ENCODE data around the gene FZD4.
"Not testable (repeated sequence)": the region's sequence is repeated elsewhere in the genome, so short reads cannot be mapped to it uniquely, and the experiment has no call there.

The FZD4 gene

GRCh38 chr11:86916330-86916729 lies 38.9 kb downstream of the FZD4 start:
- TF ChIP-seq PAX5 (IDR thresholded peaks at IDR 0.05; ENCODE audit: insufficient read depth, low read length, severe bottlenecking) = no peak
- TF ChIP-seq POLR2A (IDR thresholded peaks at IDR 0.05; ENCODE audit: low read depth, low read length) = no peak
- TF ChIP-seq TAF1 (IDR thresholded peaks at IDR 0.05; ENCODE audit: low read depth, low read length) = no peak
- no peak for TF ChIP-seq POU2F2 (IDR thresholded peaks at IDR 0.05; ENCODE audit: low read depth, low read length)
- TF ChIP-seq SPI1 (IDR thresholded peaks at IDR 0.05; ENCODE audit: low read depth, low read length) = no peak
- TF ChIP-seq POLR2AphosphoS5 (IDR thresholded peaks at IDR 0.05; ENCODE audit: low read depth, low read length) = no peak
- no peak for DNase-seq (ENCODE audit: insufficient read length, low spot score)
- FAIRE-seq = no peak

- FAIRE-seq; DNase-seq (ENCODE audit: insufficient read length, low spot score): not testable (repeated sequence)
Observed at GRCh38 chr11:86915850-86916249, 39.3 kb downstream of the FZD4 start.

DNA sequence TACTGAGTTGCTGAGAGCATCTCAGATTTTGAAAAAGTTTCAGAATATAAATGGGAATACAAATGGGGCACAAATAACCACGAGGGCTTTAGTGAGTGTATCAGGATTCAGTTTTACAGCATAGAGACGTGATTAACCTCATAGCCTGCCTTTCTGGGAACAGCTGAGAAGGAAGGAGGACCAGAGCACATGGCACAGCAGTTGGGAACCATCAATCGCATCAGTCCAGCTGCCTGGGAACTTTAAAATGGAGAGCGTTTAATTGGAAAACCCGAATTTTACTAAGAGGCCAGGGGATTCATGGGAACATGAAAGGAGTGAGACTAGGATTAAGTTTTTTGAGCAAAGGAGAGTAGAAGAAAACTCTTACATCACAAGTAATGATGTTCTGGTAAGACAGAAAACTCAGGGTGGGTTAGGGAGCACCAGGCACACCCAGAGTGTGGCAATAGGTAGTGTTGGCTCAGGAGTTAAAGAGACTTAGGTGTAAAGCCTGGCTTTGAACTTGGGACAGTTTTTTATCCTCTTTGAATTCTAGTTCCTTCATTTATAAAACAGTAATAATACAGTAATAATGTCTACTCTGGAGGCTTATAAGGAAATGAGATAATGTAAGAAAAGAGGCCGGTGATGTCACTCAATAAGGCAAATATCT lies 40.2 kb downstream of the FZD4 start:
- no peak for TF ChIP-seq POLR2A (IDR thresholded peaks at IDR 0.05; ENCODE audit: low read depth, low read length)
- no peak for TF ChIP-seq POLR2AphosphoS5 (IDR thresholded peaks at IDR 0.05; ENCODE audit: low read depth, low read length)
- TF ChIP-seq TAF1 (IDR thresholded peaks at IDR 0.05; ENCODE audit: low read depth, low read length) = no peak
- no peak for TF ChIP-seq POU2F2 (IDR thresholded peaks at IDR 0.05; ENCODE audit: low read depth, low read length)
- no peak for TF ChIP-seq SPI1 (IDR thresholded peaks at IDR 0.05; ENCODE audit: low read depth, low read length)
- TF ChIP-seq PAX5 (IDR thresholded peaks at IDR 0.05; ENCODE audit: insufficient read depth, low read length, severe bottlenecking) = no peak
- FAIRE-seq = no peak
- no peak for DNase-seq (ENCODE audit: insufficient read length, low spot score)

DNA sequence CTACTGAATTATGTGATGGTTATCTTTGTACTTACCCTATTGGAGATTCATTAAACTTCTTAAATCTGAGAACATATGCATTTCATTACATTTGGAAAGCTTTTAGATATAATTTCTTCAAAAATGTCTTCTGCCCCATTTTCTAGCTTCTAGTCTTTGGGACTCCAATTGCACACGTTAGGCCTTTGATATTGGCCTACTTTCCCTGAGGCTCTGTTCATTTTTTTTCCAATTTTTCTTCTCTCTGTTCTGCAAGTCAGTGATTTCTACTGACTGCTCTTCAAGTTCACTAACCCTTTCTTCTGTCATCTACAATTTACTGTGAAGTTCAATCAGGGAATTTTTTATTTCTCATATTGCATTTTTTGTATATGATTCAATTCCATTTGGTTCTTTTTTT lies 43.0 kb downstream of the FZD4 start:
- DNase-seq (ENCODE audit: insufficient read length, low spot score) (no peak), FAIRE-seq (no peak)
- TF ChIP-seq POU2F2 (IDR thresholded peaks at IDR 0.05; ENCODE audit: low read depth, low read length) = no peak
- TF ChIP-seq TAF1 (IDR thresholded peaks at IDR 0.05; ENCODE audit: low read depth, low read length) = no peak
- no peak for TF ChIP-seq POLR2A (IDR thresholded peaks at IDR 0.05; ENCODE audit: low read depth, low read length)
- TF ChIP-seq POLR2AphosphoS5 (IDR thresholded peaks at IDR 0.05; ENCODE audit: low read depth, low read length) = no peak
- no peak for TF ChIP-seq PAX5 (IDR thresholded peaks at IDR 0.05; ENCODE audit: insufficient read depth, low read length, severe bottlenecking)
- TF ChIP-seq SPI1 (IDR thresholded peaks at IDR 0.05; ENCODE audit: low read depth, low read length) = no peak

DNA sequence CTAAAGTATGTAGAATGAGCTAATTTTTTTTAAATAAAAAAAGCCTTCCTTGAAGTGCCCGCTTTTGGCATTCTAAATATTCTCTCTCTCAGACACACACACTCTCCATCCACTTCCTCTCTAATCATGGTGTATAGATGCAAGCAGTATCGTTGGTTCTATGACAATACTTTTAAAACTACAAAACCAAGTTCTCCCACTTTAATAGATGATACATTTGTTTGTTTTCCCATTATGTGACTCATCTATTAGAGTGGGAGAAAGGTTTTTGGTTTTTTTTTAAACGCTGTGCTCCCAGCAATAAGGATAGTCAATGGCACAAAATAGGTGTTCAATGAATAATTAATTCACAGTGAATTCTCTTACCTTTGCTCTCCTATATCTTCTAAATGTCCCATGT lies 44.6 kb downstream of the FZD4 start:
- FAIRE-seq (no peak), DNase-seq (ENCODE audit: insufficient read length, low spot score) (no peak)
- TF ChIP-seq POU2F2 (IDR thresholded peaks at IDR 0.05; ENCODE audit: low read depth, low read length) (no peak), POLR2A (IDR thresholded peaks at IDR 0.05; ENCODE audit: low read depth, low read length) (no peak), TAF1 (IDR thresholded peaks at IDR 0.05; ENCODE audit: low read depth, low read length) (no peak), SPI1 (IDR thresholded peaks at IDR 0.05; ENCODE audit: low read depth, low read length) (no peak), POLR2AphosphoS5 (IDR thresholded peaks at IDR 0.05; ENCODE audit: low read depth, low read length) (no peak), PAX5 (IDR thresholded peaks at IDR 0.05; ENCODE audit: insufficient read depth, low read length, severe bottlenecking) (no peak)

GRCh38 chr11:86906198-86906597 lies 49.0 kb downstream of the FZD4 start:
- no peak for TF ChIP-seq POLR2A (IDR thresholded peaks at IDR 0.05; ENCODE audit: low read depth, low read length)
- TF ChIP-seq SPI1 (IDR thresholded peaks at IDR 0.05; ENCODE audit: low read depth, low read length) = no peak
- TF ChIP-seq TAF1 (IDR thresholded peaks at IDR 0.05; ENCODE audit: low read depth, low read length) = no peak
- TF ChIP-seq POU2F2 (IDR thresholded peaks at IDR 0.05; ENCODE audit: low read depth, low read length) = no peak
- TF ChIP-seq POLR2AphosphoS5 (IDR thresholded peaks at IDR 0.05; ENCODE audit: low read depth, low read length) = no peak
- TF ChIP-seq PAX5 (IDR thresholded peaks at IDR 0.05; ENCODE audit: insufficient read depth, low read length, severe bottlenecking) = no peak
- no peak for DNase-seq (ENCODE audit: insufficient read length, low spot score)
- no peak for FAIRE-seq

- FAIRE-seq = no peak
- no peak for DNase-seq (ENCODE audit: insufficient read length, low spot score)
- TF ChIP-seq SPI1 (IDR thresholded peaks at IDR 0.05; ENCODE audit: low read depth, low read length) = no peak
- no peak for TF ChIP-seq POLR2A (IDR thresholded peaks at IDR 0.05; ENCODE audit: low read depth, low read length)
- TF ChIP-seq POLR2AphosphoS5 (IDR thresholded peaks at IDR 0.05; ENCODE audit: low read depth, low read length) = no peak
- TF ChIP-seq TAF1 (IDR thresholded peaks at IDR 0.05; ENCODE audit: low read depth, low read length) = no peak
- TF ChIP-seq POU2F2 (IDR thresholded peaks at IDR 0.05; ENCODE audit: low read depth, low read length) = no peak
- TF ChIP-seq PAX5 (IDR thresholded peaks at IDR 0.05; ENCODE audit: insufficient read depth, low read length, severe bottlenecking) = no peak
Observed at GRCh38 chr11:86905252-86905651, 49.9 kb downstream of the FZD4 start.

DNA sequence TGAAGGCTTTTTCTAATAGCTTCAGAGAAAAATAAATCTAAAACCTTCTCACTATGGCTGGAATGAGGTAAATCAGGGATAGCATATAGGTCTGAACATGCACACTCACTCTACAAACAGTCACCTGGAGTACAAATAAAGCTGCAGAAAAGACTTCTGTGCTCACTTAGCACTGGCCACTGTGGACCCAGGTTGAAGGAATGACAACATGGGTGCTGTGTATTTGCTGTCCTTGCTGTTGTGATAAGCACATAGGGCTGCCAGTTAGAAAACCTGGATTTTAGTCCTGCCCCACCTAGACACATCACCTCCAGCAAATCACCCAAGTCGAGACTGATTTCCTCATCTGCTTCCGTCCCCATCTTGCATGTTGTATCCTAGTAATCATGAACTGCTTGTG lies 51.2 kb downstream of the FZD4 start:
- FAIRE-seq = no peak
- TF ChIP-seq SPI1 (IDR thresholded peaks at IDR 0.05; ENCODE audit: low read depth, low read length) = no peak
- no peak for TF ChIP-seq POLR2AphosphoS5 (IDR thresholded peaks at IDR 0.05; ENCODE audit: low read depth, low read length)
- TF ChIP-seq POU2F2 (IDR thresholded peaks at IDR 0.05; ENCODE audit: low read depth, low read length) = no peak
- TF ChIP-seq PAX5 (IDR thresholded peaks at IDR 0.05; ENCODE audit: insufficient read depth, low read length, severe bottlenecking) = no peak
- TF ChIP-seq POLR2A (IDR thresholded peaks at IDR 0.05; ENCODE audit: low read depth, low read length) = no peak
- TF ChIP-seq TAF1 (IDR thresholded peaks at IDR 0.05; ENCODE audit: low read depth, low read length) = no peak
- no peak for DNase-seq (ENCODE audit: insufficient read length, low spot score)

GRCh38 chr11:86902345-86902744 lies 52.9 kb downstream of the FZD4 start:
- DNase-seq (ENCODE audit: insufficient read length, low spot score) = no peak
- no peak for FAIRE-seq
- no peak for TF ChIP-seq POU2F2 (IDR thresholded peaks at IDR 0.05; ENCODE audit: low read depth, low read length)
- no peak for TF ChIP-seq POLR2AphosphoS5 (IDR thresholded peaks at IDR 0.05; ENCODE audit: low read depth, low read length)
- TF ChIP-seq POLR2A (IDR thresholded peaks at IDR 0.05; ENCODE audit: low read depth, low read length) = no peak
- no peak for TF ChIP-seq SPI1 (IDR thresholded peaks at IDR 0.05; ENCODE audit: low read depth, low read length)
- no peak for TF ChIP-seq PAX5 (IDR thresholded peaks at IDR 0.05; ENCODE audit: insufficient read depth, low read length, severe bottlenecking)
- TF ChIP-seq TAF1 (IDR thresholded peaks at IDR 0.05; ENCODE audit: low read depth, low read length) = no peak

GRCh38 chr11:86901599-86901998 lies 53.6 kb downstream of the FZD4 start:
- TF ChIP-seq POU2F2 (IDR thresholded peaks at IDR 0.05; ENCODE audit: low read depth, low read length) (no peak), PAX5 (IDR thresholded peaks at IDR 0.05; ENCODE audit: insufficient read depth, low read length, severe bottlenecking) (no peak), POLR2A (IDR thresholded peaks at IDR 0.05; ENCODE audit: low read depth, low read length) (no peak), POLR2AphosphoS5 (IDR thresholded peaks at IDR 0.05; ENCODE audit: low read depth, low read length) (no peak), TAF1 (IDR thresholded peaks at IDR 0.05; ENCODE audit: low read depth, low read length) (no peak), SPI1 (IDR thresholded peaks at IDR 0.05; ENCODE audit: low read depth, low read length) (no peak)
- DNase-seq (ENCODE audit: insufficient read length, low spot score) = no peak
- FAIRE-seq = no peak

Measured in GM12891 (cell line).